Embryonic facial prominence (tissue), 1 donor: ENCODE data around the gene RAP1GAP2.
"Not testable (repeated sequence)": the region's sequence is repeated elsewhere in the genome, so short reads cannot be mapped to it uniquely, and the experiment has no call there.

Experiments
- DNase-seq: peaks from one replicate; pipeline ENCODE4 v3.0.0-alpha.2; 2016; ENCODE audit errors: extremely low spot score

Gene RAP1GAP2

DNA sequence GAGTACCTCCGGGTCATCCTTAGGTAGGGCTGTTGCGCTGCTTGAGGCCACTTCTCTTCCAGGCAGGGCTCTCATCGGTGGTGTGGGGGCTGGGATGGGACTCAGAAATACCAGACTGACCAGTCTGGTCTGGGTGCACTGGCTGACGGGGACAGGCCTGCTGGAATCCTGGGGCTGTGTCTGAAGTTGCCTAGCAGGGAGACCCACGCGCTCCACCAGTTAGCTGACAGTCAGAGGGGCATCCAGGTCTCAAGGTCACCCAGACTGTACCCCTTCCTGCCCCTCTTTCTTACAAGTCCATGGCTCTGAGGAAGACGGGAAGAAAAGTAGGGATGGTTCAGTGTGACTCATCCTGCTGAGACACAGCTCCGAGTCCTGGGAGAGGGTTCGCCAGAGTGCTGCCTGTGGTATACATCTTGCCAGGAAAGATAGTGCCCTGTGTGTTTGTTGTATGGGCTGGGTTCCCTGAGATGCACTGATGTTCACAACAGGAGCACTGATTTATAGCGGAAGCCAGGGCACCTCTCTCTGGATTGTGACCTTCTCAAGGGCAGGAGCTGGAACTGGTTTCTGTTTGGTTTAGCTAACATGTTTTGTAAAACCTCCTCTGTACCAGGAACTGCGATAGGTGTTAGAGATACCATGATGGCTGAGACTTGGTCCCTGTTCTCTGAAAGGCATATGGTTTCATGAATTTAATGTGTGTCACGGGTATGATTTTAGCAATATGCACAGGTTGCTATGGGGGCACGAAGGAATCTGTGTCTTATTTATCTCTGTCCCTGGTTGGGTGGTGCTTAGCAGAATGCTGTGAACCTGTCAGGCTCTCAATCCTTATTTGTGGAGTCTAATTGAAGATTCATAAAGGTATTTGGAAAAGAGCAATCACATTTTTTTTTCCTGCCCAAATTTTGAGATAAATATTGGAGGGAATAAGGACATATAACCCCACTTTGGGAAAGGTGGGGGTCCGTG, 169.7 kb downstream of the RAP1GAP2 start:
- no peak for DNase-seq

DNA sequence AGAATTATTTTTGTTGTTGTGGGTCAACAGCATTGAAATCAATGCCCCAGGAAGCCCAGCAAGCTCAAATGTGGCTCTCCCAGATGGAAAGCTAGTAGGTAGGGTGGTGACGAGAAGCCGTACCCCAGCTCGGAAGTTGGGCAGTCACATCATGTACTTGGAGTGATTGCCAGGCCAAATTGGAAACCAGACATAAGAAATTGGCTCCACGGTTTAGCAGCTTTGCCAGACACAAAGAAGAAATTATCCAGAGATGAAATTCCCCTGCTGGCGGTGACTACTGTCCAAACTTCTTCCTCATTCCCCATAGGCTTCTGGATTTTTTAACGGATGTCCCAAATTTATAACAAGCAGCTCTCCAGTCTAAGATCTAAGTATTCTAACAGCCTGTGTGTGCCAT, 171.3 kb downstream of the RAP1GAP2 start:
- DNase-seq = no peak

DNA sequence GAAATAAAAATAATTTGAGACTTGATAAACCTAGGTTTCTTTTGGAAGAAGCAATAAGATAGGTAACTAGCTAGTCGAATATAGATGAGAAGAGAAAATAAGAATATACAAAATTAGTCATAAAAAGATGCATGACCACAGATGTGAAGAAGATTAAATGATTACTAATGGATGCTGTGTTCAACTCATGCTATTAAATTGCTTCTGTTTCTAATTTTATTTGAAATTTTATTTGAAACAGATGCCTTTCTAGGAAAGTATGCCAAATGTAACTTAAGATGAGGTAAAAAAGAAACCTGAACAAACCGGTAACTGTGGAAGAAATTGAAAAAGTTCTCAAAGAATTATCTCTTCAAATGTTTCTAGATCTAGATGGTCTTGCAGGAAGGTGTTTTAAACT, 175.6 kb downstream of the RAP1GAP2 start:
- DNase-seq = no peak

DNA sequence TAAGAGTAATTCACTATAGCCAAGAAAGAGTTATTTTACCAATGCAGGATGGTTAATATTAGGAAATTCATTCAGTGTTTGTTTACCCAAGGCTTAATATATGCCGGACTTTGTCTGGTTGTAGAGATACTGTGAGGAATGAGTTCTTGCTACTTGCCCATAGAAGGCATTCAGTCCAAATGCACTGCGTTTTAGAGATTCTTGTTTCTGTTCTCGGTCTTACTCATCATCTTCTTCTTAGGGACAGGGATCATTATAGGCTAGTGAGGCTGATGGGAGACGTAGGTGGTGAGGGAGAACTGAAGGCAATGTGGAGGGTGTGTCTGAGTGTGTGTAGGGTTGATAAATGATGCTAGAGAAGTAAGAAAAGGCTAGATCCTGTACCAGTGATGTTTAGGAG, 176.5 kb downstream of the RAP1GAP2 start:
- no peak for DNase-seq

DNA sequence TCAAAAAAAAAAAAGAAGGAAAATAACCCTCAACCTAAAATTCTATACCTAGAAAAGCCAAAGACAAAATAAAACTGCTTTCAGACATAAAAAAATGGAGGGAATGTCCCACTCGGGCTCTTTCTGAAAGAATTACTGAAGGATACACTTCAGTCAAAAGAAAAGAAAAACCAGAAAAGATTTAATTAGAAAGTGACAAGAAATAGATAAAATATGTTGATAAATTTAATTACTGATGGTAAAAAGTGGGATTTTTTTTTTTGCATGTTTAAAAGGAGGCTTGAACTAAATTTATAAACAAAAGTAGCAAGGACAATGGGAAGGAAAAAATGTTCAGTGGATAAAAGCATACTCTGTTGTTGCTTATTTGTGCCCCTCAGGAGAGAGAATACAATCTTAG, 178.1 kb downstream of the RAP1GAP2 start:
- no peak for DNase-seq

DNA sequence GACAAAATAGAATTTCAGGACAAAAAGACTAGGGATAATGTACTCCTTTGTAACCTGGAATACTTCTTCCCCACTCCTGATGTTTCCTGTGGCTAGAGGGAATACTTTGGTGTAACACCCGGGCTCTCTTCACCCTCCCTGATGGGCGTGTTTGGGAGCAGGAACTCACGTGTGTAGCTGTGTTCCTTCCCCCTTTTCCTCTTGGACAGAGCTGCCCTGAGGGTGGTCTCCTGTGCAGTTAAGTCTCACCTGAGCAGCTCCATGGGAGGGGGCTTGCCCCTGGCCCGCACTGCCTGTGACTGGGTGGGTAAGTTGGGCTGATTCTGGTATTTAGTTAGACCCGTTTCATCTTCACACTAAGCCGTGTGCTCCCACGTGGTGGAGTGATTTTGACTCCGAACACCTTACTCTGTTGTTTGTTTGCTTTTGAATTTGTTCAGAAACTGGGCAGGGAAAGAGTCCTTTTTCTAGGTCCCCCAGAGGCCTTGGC, 179.3 kb downstream of the RAP1GAP2 start:
- no peak for DNase-seq

DNA sequence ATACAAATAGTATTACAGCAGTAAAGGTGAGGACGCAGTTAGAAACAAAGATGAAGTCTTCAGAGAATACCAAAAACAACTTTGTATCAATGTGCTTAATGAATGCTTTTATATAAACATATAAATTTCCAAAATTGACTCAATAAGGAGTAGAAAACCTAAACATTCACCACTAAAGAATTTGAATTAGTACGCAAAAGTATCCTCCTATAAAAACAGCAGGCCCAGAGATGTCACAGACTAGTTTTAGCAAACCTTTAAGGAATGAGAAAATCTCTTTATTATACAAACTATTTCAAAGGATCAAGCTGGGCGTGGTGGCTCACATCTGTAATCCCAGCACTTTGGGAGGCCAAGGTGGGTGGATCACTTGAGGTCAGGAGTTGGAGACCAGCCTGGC, 180.9 kb downstream of the RAP1GAP2 start:
- DNase-seq = no peak

DNA sequence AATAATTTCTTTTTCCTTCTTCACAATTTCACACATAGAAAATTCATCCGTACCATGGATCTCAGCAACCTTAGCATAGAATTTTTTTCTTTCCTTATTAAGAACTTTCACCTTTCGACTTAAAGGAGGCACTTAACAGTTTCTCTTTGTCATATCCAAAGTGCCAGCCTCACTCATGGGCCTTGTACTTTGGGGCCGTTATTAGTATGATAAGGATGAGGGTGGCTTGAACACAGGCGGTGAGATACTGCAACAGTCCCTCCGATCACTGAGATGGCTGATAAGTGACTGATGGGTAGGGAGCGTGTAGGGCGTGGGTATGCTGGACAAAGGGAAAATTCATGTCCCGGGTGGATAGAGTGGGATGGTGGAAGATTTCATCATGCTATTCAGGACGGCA, 181.9 kb downstream of the RAP1GAP2 start:
- DNase-seq = no peak

DNA sequence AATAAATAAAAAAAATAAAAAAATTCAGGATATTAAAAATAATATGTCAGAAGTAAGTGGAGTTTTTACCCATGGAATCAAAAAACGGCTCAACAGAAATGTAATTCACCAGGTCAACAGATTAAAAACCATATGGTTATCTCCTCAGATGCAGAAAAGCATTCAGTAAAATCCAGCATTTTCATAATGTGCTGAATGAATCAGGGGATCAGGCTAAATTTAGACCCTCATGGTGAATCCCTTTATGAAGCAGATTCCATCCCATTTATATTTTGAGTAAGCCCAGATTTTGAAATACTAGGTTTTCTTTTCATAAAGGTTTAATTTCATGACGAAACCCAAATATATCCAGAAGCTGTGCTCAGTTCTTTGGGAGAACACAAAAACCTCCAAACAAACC, 182.8 kb downstream of the RAP1GAP2 start:
- no peak for DNase-seq

DNA sequence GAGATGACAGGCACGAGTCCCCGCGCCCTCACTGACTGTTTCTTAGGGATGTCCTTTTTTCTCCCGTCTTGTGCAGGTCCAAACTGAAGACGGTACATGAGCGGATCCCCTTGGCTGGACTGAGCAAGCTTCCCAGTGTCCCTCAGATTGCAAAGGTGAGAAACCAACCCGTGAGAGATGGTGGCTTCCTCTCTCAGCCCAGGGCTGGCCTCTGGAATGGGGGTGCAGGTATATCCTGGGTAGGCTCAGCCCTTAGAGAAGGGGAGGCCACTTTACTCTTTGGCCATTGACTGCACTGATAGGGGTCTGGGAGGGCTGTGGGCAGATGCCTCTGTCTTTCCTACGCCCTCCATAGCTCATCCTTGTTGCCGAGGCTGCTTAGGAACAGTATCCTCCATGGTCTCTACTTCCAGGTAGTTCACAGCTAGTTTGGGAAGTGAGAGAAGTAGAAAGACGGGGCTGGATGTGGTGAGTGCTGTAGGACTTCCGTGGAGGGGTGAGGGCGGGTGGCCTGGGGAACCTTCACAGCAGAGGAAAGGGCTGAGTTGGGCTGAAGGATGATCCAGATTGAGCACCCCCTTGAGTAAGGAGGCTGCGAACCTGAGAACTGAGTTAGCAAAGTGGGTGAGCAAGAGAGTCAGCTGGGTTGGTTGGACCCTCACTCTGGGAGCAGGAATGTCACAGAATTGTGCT, 184.1 kb downstream of the RAP1GAP2 start:
- DNase-seq = no peak

DNA sequence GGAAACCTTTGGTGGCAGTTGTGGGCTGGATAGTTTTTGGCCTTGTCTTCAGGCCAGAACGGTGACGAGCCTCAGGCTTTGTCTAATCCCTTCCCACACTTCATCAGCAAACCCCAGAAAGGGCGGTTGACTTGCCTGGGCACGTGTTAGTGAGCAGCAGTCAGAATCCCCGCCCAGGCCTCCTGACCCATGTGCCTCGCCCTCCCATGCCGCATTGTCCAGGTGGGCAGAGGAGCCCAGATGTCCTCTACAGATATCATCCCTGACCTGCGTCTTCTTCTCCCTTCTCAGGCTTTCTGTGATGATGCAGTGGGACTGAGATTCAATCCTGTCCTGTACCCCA, 184.6 kb downstream of the RAP1GAP2 start:
- no peak for DNase-seq

DNA sequence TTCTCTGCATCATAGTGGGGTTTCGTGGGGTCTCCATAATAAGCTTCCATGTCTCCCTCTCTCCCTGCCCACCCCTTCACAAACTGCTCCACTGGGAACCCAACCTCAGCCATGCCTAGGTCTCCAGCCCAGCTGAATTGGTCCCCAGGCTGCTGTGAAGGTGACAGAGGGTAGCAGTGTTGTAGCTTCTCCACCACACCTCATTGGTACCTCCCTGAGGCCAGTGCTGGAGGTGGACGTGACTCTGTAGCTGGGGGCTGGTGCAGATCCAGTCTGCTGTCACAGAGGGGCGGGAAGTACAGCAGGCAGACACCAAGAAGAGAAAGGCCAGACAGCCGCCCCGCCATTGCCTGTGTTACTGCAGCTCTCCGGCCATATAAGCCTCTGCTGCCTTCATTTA, 185.1 kb downstream of the RAP1GAP2 start:
- DNase-seq = no peak

DNA sequence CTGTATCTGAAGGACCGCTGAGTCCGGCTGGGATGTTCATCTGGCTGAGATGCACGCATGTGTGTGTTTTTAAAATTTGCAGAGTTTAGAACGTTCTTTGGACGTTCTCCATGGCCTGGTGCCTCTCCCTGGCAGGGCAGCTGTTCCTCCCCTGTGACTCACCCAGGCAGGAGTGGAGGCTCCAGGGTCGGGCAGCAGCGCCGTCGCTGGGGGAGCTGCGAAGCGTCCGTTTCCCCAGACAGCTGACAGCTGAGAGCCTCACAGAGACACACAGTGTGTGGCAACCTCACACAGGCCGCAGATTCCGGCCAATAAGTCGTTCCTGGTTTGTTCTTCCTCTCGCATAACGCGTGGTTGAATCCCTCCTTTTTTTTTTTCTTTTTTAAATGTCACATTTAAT, 186.6 kb downstream of the RAP1GAP2 start:
- DNase-seq = no peak

DNA sequence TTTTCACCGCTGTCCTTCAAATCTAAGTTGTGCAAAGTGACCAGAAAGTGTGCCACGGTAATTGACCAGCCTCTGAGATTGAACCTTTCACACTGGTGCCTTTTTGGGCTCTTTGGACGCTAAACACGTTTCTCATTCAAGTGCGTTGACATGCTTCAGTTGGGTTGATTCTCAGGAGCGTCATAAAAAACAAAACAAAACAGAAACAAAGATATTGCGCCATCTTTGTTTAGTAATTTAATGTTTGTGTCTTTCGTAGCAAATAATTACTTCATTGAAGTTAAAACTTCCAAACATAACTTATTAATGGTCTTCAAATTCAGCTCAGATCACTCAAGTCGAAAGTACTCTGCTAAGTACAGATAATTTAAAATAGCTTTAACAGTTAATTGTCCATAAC, 187.0 kb downstream of the RAP1GAP2 start:
- no peak for DNase-seq

DNA sequence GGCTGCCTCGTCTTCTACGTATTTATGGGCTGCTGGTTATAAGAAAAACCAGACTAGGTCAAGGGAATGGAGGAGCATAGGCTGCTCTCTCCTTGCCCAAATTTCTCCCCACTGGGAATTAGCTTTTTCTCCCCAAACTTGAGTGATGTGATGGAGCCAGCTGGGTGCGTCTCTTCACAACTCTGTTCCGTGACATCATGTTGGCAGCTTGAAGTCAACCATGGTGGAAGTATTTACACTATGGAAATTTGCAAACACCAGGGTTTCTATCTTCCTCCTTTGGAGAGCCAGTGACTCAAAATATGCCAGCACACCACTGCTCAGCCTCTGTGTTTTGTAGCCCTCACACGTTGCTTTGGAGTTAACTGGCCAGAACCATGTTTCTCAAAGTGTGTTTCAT, 189.1 kb downstream of the RAP1GAP2 start:
- DNase-seq = no peak

DNA sequence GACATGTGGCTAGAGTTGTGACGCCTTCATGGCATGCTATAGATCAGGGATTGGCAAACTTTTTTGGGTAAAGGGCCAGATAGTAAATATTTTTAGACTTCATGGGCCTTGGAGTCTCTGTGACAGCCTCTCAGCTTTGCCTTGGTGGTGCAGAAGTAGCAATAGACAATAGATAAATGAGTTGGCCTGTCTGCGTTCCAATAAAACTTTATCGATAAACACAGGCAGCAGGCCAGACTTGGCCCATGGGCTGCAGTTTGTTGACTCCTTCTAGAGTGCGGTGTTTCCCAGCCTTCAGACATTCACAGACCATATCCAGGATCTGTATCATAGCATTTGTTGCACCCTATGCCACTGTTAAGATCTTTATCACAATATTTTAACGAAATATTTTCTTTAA, 190.7 kb downstream of the RAP1GAP2 start:
- DNase-seq = no peak

DNA sequence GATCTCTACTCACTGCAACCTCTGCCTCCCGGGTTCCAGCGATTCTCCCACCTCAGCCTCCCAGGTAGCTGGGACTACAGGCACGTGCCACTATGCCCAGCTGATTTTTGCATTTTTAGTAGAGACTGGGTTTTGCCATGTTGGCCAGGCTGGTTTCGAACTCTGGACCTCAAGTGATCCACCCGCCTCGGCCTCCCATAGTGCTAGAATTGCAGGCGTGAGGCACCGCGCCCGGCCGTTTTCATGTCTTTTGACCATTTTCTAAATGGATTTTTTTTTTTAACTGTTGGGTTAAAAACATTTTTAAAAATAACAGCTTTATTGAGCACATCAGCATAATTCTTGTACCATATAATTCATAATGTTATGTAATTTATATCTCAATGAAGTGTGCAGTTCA, 193.2 kb downstream of the RAP1GAP2 start:
- DNase-seq = not testable (repeated sequence)

DNA sequence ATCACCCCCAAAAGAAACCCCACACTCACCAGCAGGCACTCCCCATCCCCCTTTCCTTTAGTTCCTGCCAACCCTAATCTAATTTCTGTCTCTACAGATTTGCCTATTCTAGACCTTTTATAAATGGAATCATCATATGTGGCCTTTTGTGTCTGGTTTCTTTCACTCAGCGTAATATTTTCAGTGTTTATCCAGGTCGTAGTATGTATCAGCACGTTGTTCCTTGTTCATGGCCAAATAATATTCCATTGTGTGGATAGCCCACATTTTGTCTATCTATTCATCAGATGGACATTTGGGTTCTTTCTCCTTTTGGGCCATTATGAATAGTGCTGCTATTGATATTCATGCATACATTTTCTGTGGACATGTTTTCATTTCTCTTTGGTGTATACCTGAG, 193.6 kb downstream of the RAP1GAP2 start:
- no peak for DNase-seq

DNA sequence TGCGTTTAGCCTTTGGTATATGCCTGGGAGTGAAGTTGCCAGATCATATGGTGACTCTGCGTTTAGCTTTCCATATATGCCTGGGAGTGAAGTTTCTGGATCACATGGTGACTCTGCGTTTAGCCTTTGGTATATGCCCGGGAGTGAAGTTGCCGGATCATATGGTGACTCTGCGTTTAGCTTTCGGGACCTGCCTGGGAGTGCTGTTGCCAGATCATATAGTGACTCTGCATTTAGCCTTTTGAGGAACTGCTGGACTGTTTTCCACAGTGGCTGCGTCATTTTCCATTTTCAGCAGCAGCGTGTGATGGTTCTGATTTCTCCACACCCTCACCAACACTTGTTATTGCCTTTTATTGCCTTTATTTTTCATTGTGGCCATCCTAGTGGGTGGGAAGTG, 194.2 kb downstream of the RAP1GAP2 start:
- DNase-seq = no peak

DNA sequence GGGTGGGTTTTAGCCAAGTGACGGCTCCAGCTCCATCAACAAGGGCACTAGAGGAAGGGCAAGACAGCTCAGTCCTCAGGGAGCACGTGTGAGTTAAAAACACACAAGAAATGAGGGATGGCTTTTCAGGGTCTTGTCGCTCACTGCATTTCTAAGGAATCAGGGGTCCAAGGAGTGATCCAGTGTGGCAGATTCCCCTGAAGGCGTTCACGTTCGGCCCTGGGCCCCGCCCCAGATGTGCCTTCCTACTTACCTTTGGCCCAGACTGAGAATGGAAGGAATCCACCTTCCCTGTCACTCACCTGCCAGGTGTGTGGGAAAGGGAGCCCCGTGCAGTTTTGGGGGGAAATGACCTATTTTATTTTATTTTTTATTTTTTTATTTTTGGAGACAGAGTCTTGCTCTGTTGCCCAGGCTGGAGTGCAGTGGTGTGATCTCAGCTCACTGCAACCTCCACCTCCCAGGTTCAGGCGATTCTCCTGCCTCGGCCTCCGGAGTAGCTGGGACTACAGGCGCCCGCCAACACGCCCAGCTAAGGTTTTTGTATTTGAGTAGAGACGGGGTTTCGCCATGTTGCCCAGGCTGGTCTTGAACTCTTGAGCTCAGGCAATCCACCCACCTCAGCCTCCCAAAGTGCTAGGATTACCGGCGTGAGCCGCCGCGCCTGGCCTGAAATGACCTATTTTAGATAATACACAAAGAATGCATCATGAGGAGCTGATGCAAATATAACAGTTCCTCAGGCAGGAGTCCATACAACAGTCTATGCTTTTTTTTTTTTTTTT, 195.3 kb downstream of the RAP1GAP2 start:
- not testable (repeated sequence) for DNase-seq

DNA sequence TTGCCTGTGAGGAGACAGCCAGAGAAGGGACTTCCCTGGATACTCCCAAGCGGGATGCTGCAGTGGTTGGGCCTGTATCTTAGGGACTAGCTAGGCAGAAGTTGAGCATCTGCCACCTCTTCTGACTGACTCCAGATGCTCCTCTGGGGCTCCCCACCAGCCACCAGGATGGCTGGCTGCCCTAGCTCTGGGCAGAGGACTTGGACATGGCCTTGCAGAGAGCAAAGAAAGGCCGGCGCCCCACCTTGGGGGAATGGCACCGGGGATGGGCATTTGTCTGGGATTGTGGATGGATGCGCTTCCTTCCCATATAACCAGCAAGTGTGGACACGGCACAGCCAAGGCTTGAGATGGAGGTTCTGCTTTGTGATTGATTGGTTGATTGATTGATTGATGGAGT, 198.2 kb downstream of the RAP1GAP2 start:
- DNase-seq = no peak

DNA sequence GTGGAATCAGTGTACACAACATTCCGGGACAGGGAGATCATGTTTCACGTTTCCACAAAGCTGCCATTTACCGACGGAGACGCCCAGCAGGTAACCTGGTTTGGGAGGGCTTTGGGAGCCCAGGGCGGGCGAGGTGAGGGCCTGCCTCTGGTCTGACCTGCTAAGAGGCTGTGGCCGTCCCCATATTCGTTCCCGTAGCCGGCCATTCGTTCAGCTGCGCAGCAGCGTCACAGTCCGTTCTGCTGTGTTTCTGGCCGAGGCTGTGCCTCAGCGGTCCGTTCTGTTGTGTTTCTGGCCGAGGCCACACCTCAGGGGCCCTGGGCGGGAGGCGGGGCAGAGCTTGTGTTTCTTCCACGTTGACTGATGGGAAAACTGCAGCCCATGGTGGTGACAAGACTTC, 199.1 kb downstream of the RAP1GAP2 start:
- DNase-seq = no peak
